ENCODE results near the gene FGGY.
"Not testable (repeated sequence)": the region's sequence is repeated elsewhere in the genome, so short reads cannot be mapped to it uniquely, and the experiment has no call there.

Gene FGGY

DNA sequence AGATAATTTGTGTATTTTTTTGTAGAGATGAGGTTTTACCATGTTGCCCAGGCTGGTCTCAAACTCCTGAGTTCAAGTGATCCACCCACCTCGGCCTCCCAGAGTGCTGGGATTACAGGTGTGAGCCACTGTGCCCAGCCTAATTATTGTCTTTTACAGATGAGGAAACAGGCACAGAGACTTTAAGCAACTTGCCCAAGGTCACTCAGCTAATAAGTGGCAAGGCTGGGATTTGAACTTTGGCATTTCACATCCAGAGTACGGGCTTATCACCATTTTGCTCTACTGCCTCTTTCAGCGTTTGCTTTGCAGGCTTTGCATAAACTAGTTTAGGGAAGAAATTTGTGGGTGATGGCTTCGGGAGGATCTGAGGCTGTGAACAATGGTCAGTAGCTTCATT is 57.3 kb downstream of the FGGY start:
- DNase-seq: not testable (repeated sequence)

DNA sequence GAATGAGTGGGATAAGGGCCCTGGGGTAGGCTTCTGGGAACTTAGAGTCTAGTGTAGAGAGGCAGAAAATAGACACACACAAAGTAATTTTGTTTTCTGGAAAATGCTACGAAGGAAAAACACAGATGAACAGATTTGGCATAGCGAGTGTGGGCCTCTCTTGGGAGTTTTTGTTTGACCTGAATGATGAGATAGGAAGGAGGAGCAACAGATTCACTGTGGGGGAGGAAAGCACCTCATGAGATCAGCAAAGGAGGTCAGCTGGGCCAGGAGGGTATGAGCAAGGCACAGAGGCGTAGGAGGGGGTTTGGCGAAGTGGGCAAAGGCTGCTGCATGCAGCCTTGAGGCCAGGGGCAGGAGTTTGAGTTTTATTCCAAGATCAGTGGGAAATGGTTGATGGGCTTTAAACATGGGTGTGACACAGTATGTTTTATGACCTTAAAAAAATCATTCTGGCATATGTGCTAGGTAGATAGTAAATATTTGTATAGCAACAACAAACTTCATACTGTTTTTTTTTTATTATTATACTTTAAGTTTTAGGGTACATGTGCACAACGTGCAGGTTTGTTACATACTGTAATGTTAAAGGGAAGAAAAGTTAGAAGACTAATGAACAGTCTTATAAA is 57.9 kb downstream of the FGGY start:
- no peak for DNase-seq

DNA sequence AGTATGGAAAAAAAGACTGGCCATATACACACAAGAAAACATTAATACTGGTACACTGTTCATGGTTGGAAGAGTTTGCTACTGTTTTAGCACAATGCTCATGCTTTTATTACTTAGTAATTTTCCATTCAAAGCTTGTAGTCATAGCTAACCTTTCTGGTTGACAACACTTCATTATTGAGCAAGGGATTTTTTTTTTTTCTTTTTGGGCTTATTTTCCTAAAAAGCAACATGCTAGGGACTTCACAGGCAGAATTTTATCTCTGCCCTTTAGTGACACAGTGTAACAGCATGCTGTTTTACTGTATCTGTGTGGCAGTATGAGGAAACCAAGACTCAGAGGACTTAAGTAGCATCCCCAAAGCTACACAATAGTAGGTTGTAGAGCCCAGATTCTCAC is 58.5 kb downstream of the FGGY start:
- DNase-seq: no peak

DNA sequence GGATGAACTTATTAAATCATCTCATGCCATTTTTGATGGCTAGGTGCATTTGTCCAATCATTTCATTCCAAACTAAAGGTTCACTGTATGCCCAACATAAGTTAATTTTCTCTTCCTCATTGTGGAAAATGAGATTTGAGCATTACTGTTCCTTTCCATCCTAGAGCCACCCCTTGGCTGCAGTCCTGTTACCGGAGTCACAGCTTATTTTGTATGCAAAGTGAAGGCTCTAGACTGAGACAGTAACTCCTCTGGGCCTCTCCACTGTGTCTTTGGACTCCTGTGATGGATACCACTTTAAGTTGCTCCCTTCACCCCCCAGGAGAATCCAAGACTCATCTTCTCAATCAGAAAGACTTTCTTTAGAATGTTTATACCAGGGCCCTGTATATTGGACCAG is 59.7 kb downstream of the FGGY start:
- no peak for DNase-seq

DNA sequence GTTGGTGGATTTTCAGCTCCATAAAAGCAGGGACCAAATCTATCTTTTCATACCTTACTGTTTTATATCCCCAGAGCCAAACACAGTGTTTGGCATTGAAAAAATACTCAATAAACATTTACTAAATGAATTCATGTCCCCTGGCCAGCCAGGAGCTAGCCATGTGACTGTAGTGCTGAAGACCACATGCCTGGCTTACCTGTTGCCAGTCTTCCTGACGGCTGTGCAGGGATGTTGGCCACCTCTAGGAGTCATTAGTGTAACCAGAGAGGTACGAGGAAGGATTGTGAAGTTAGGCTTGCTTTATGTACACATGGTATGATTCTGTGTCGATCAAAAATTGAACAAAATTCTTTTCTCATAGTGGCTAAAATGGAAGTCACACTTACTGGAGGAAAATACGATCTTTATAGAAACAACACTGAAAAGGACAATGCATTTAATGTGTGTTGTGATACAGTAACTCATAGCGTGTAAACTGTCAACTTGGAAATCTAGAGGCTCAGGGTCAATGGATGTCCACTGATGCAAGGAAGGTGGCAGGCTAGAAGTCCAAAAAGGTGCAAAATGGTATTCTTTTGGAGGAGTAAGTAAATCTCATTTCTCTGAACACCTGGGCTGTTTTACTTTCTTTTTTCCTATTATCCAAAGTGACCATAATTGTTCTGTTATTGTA is 60.9 kb downstream of the FGGY start:
- no peak for DNase-seq

DNA sequence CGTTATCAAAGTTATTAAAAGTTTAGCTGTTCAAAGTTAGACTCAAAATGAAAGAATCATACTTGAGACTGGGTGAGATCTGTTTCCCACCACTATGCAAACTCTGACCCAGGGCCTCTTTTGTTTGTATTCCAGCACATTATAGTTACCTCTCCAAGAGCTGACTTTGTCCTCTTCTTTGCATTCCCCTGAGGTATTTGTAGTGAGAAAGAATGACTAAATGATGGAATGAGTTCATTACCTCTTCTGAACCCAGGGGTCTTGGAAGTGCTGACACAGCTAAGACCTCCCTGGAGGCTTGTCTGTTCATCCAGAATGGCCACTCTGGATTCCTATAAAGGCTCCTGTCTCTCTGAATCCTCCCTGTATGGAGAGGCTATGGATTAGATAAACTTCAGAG is 62.4 kb downstream of the FGGY start:
- no peak for DNase-seq

DNA sequence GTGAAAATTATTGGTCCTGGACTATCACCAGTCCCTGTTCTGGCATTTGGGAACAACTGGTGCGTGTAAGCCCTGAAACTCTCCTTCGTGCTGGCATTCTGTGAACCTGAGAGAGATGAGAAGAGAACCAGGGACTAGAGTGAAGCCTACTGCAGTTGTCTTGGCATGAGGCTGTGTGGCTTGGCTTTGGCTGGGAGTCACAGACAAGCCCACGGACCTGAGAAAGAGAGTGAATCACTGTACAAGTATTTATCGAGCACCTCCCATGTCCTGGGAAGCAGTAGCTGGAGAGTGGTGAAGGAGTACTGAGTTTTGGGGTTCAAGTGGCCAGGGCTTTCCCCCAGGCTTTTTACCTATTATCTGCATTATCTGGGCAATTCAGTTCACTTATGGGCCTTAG is 63.3 kb downstream of the FGGY start:
- DNase-seq: no peak

DNA sequence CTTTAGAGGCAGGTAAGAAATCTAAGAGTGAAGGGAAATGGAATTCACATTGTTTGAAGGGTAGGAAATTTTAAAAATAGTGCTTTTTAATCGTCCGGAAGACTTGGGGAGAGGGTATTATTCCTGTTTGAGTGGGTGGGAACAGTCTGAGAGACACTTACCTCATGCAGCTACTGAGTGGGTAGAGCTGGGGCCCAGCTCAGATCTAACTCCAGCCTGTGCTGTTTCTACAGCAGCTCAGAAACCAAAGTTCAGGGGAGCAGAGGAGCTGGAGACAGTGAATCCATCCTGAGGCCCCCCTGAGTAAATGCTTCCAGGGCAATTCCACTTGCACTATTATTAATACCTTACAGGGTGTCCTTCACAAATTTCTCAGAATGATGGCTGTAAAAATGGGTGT is 63.8 kb downstream of the FGGY start:
- DNase-seq: no peak

DNA sequence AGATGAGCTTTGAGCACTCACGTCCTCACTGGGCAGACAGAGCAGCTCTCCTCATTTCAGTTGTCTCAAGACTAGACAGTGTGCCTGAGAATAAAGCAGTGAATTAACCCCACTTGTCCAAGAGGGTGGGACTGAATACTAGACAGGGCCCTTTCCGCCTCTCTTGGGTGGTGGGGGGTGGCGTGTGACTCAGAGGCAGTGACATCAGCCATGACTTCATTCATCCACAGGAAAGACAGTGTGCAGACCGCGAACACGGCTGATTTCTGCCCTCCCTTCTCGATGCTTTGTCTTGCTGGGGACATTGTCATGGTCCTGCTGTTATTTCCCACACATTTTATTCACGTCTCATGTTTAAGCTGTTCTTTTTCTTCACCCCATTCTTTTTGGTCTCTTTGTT is 64.9 kb downstream of the FGGY start:
- no peak for DNase-seq

DNA sequence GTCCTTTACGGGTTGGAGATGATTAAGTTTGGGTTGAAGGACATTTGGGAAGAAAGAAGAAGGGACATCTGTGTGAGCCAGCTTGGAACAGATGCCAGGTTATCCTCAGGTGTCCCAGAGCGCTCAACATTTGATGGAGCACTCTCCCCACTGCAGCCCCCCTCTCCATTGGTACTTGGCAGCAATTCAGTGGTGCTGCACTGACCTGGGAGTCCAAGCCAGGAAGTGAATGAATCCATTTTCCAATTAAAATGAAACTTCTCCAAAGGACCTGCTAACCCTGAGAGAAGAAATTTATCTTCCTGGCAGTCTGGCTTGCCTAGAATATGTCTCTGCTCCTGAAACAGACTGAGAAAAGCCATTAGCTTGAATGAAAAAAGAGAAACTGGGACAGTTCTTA is 67.1 kb downstream of the FGGY start:
- DNase-seq: peak in 1 of 2 donors; percentile 2

DNA sequence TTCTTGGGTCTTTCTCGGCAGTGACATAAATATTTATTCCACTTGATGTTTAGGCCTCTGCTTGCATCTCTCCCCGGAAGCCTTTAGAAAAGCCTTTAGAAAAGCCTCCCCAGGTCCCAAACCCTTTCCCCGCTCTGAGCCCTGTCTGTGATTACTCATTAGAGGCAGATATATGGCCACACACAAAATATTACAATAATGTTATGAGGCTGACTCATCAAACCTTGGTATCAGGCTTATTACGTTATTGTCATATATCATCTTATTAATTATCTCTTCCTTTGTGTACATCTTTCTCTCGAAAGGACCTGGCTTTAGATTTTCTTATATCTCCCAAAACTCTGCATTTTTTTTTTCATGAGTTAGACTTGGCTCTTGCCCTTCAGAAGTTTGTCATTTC is 69.5 kb downstream of the FGGY start:
- no peak for DNase-seq

DNA sequence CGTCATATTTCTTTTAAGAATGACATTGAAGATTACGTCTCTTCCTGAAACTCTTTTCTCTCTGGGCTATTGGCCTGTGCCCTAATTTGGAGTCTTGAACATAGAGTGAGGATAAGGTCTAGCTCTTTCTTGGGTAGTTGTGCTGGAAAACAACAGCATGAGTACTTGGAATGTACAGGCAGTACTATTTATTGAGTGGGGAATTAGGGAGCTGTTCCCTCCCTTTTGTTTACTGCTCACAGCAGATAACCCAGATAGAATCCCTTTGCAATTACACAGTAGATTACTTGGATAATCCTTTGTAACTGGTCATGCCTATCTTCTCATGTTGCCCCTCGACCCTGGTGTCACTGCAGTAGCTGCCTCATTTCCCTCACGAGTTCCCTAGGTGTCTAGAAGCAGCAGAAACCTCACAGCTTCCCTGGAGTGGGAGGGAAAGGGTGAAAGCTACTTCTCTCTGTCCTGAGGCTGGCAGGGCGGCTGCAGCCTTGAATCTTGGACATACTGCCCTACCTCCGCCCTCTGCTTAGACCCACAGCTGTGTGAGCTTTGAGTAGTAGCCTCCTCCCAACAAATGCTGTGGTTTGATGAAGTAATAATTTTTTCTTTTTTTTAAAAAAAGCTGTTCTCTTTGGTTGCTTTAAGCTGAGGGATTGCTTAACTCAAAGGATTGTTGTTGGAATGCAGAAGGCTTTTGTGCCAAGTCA is 70.6 kb downstream of the FGGY start:
- no peak for DNase-seq

DNA sequence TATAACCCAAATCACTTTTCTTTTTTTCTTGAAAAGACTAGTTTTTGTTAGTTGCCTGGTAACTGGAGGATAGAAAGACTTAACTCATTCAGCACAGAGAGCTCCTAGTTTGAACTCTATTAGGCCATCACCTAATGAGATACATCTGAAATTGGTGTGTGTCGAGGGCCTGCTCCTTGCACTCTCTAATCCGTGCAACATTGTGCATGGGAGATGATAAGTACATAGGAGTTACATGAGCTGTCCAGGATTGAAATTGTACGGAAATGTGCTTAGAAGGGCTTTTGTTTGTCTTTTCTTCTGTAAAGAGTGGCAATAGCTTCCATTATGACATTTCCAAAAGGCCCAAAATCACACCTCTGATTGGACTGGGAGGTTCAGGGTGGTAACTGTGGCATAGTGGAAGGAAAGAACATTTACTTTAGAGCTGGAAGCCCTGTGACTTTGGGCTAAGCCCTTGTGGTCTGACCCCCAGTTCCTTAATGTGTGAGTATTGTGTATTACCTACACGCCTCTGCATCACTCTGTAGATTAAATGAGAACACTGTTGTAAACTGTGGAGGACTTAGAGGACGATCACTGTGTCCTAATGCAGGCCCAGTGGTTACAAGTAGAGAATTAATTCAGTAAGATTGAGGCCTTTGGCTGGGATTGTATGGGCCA is 71.2 kb downstream of the FGGY start:
- no peak for DNase-seq

DNA sequence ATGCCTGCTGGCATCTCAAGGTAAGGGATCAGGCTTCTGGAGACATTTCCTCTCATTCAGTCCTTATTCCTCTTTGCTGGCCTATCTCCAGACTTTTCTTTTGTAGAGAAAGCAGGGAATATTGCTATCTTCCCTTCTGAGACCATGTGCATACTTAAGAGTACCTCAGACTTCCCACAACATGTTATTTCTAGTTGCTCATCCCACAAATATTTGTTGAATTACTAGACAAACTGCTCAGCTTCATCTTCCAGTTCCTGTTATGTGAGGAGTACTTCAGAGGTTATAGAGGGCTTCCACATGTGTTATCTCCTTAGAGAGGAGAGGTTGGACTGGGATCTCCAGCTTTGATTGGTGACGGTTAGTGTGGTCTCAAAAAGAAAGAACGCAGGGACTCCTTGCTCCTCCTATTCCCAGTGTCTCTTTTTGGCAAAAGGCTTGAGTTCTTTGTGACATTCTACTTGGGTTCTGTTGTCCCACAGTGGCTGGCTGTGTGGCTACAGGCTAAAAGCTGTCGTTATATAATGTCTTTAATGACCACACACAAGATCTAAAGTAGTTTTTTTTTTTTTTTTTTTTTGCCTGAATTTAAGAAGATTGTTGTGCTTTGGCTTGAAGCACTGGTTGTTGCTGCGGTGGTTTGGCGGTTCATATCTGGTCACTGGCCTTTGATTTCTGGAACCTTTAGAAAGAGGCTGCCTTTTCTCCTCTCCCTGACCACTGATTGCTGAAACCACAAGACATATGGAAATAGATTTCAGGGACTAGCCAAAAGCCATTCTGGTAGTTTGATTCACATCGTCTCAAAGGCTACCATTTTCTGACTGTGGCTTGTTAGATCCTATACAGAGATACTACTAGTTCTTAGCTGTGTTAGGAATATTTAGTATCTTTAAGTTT is 78.7 kb downstream of the FGGY start:
- DNase-seq: no peak

DNA sequence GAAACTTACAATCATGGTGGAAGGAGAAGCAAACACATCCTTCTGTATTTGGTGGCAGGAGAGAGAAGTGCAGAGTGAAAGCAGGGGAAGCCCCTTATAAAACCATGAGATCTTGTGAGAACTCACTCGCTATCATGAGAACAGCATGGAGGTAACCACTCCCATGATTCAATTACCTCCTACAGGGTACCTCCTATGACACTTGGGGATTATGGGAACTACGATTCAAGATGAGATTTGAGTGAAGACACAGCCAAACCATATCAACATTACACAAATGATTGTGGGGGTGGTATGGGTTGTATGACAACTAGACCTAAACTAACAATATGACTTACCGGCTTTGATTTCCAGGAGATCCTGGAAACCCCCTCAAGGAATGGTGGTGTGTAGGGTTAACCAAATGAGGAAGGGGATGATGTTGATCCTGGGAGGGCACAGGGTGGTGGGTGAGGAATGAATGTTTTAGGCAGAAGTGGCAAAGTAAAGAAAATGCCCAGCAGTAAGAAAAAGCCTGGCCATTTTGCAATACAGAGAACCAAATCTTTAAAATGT is 80.5 kb downstream of the FGGY start:
- DNase-seq: no peak

DNA sequence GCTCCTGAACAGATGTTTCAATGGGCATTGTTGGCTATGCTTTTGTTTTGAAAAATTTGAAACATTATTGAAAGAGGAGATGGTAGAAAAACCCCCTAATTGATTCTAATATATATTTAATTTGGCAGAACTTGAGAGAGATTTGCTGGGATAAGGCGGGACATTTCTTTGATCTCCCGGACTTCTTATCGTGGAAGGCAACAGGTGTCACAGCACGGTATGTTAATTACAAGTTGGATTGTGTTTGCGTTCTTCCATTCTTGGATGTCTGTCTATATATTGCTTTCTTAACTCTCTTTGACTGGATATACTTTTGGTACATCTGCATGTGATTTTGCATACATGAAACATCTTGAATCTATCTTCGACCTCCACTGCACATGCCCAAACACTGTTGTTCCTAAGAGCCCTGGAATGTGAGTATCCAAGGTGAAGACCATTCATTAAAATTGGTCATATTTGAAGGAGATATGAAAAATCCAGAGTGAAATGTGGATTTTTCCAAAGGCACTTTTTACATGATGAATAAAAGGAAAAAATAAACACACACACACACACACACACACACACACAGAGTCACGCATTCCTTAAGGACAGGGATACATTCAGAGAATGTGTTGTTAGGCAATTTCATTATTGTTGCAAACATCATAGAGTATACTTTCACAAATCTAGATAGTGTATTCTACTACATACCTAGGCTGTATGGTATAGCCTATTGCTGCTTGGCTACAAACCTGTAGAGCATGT is 81.9 kb downstream of the FGGY start:
- DNase-seq: no peak

DNA sequence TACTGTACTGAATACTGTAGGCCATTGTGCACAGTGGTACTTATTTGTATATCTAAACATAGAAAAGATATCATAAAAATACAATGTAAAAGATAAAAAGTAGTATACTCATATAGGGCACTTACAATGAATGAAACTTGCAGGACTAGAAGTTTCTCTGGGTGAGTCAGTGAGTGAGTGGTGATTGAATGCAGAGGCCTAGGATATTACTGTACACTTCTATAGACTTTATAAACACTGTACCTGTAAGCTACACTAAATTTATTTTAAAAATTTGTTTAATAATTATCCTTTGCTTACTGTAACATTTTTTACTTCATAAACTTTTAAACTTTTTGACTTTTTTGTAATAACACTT is 82.5 kb downstream of the FGGY start:
- DNase-seq: no peak

DNA sequence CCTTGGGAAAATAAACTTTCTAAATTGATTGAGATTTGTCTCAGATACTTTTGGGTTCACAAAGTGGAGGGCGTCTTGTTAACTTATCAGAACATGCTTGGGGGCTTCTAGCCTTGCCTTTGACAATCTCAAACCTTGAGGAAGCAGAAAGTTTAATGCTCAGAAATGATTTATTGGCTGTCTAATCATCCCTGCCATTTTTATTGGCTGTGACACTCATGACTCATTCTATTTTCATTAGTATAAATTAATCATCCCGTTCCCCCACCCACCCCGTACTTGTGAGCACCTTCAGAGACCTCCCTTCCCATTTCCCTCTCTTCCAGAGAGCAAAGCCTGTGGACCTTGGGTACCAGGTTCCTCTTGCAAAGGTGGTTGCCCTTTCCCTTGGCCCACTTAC is 87.1 kb downstream of the FGGY start:
- DNase-seq: no peak

DNA sequence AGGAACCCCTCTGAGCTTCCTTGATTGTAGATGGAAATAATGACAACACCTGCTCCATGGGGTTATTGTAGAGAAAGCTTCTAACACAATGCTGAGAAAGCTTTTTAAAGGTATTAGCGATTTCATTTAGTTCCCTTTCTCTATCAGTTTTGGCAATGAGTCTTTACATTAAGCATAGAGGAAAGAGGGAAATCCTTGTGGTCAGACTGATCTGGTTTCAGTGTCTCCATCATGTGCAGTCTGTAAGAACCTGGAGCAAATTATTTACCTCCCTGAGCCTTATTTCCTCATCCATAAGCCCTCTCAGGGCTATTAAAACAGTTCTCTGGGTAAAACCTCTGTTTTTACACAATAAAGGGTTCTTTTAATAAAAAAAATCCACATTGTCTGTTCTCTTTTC is 87.5 kb downstream of the FGGY start:
- no peak for DNase-seq

DNA sequence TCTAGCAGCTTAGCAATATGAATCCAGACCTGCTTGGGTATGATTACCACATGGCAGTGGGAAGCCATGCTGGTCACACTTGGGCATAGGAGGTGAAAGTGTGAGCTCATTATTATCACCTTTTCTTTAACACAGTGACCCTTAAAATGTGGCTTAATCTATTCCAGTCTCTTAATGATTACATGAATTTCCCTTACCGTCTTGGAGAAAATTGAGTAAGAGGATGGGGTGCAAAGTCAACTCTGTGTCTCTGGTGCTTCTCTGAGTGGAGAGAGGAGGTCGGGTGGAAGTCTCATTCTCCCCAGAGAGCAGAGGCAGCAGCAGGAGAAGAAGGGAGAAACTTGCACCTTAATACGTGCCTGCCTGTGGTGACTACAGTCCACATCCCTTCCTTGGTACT is 91.3 kb downstream of the FGGY start:
- no peak for DNase-seq

DNA sequence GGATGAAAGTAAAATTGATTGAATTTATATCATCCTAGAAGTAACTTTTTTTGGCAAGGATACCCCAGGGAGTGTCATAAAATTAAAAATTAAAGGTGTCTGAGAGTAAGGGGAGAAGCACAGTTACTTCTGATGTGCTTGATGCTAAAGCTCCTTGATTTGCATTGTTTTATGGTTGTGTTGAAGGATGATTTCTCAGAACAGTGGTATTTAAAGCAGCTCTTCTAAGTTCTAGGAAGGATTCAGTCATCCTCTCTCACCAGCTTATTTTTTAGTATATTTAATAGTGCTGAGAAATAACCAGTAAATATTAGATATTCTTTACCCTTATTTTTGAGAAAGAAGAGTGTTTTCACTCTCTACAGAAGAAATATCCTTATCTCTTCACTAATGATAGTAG is 93.0 kb downstream of the FGGY start:
- DNase-seq: no peak

DNA sequence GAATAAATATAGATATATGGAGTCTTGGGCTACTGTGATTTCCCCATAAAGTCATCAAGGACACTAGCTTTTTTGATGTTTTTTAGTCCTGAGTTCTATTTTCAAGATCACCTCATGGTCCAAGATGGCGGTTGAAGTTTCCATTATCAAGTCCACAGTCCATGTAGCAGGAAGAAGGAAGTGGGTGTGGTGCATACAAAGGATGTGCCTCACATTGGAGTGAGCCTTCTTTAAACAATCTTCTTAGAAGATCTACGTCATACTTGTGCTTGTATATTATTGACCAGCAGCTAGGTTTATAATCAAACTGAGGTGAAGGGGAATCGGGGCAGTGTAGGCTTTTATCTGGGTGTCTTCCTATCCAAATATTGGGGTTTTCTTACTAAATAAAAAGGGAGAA is 93.4 kb downstream of the FGGY start:
- DNase-seq: no peak

Measured in hippocampal formation (tissue), 2 donors.